Adipose tissue (tissue), 3 donors: ENCODE data around the gene CKAP2L. TPM values are rescaled to one million over a fixed set of nuclear protein-coding genes. Genes with fewer than 3 reads are reported as not detected.

Source experiments
- H3K27ac ChIP-seq: one replicate; pipeline ENCODE4 v1.5.1; 2013; ENCODE audit warnings: low read depth, low read length
- WGBS, 3 donors: extraction: QIAGEN DNeasy Blood & Tissue Kit; methylation state at CpG; one replicate each; pipeline ENCODE4 v1.1.7; 2013; 5-methylcytosine and 5-hydroxymethylcytosine counted together
- polyA plus RNA-seq, 3 donors: library from polyadenylated mRNA; stranded (reverse); fragments of 200-250 nt; gene quantifications; one replicate each; pipeline ENCODE4 v1.2.3, GENCODE V29; 2013
- donor health status: healthy with polysubstance abuse.
- donor health status: Bipolar disorder and iron deficiency.
- donor health status: healthy.

CKAP2L gene
- polyA plus RNA-seq, 3 donors: 0.05 to 0.16 TPM; not detected in 1

DNA sequence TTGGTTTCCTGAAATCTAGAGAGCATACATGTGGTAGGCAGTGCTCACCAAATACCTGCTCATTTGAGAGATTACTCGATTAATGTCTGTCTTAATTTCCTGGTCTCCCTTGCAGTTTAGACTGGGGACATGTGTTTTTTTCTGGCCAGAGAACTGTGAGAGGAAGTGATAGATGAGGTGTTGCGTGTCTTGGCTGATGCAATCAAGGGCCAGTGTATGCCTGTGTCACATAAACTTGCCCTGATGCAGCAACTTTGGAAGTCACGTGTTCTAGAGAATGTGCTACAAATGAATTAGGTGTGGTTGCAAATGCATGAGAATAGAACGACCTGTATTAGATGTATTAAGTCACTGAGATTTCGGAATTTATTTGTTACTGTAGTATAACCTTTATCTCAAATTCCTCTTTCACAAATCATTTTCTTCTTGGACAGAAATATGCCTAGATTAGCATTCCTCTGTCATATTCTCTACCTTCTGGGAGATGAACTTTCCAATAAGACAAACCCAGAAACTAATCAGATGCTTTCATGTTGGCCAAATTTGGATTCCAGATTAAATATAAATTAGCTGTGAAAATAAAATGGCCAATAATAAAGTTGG lies 29.8 kb upstream of the CKAP2L start:
- no peak overlapping the region for H3K27ac ChIP-seq
- 20 to 53% (median 25%) methylated on average over 5 of the region's 5 CpGs for WGBS, 3 donors

DNA sequence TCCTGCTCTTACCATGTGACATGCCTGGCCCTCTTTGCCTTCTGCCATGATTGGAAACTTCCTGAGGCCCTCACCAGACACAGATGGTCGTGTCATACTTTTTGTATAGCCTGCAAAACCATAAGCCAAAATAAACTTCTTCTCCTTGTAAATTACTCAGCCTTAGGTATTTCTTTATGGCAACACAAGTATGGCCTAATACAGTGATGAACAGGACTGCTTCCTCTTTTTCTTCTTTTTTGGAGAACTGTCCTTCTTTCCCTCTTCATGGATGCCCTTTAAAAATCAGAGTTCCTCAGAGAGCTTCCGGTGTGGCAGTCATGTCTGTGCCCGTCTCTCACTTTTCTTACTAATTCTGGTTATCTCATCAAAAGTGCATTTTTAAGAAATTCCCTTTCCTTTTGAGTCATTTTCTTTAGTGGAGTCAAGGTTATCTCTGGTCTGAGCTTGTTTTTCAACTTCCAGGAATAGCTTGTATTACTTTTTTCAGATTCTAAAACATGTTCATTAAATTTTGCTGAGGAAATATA lies 29.1 kb upstream of the CKAP2L start:
- H3K27ac ChIP-seq: no peak overlapping the region
- WGBS, 3 donors: 35 to 75% (median 55%) methylated on average over 3 of the region's 3 CpGs

DNA sequence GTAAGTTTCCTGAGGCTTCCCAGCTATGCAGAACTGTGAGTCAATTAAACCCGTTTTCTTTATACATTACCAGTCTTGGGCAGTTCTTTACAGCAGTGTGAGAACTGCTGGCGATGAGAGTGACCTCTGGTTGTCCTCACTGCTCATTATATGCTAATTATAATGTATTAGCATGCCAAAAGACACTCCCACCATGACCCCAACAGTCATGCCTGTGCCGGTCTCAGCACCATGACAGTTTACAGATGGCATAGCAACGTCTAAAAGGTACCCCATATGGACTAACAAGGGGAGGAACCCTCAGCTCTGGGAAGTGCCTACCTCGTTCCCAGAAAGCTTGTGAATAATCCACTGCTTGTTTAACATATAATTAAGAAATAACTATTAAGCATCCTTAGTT lies 28.0 kb upstream of the CKAP2L start:
- 82 to 87% (median 82%) methylated on average over 5 of the region's 5 CpGs for WGBS, 3 donors
- no peak overlapping the region for H3K27ac ChIP-seq

DNA sequence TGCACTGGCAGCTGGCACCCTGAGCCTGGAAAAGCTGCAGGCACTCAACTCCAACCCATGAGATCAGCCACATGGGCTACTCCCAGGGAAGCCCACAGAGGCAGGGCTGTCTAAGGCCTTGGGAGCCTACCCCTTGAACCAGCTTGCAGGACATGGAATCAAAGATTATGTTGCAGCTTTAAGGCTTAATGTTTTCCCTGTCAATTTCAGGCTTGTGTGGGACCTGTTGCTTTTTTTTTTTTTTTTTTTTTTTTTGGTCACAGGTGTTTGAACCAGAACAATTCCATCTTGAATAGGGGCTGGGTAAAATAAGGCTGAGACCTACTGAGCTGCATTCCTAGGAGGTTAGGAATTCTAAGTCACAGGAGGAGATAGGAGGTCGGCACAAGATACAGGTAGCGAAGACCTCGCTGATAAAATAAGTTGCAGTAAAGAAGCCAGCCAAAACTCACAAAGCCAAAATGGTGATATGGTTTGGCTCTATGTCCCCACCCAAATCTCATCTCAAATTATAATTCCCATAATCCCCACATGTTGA lies 27.4 kb upstream of the CKAP2L start:
- no peak overlapping the region for H3K27ac ChIP-seq
- 95 to 99% (median 97%) methylated on average over 3 of the region's 3 CpGs for WGBS, 3 donors

DNA sequence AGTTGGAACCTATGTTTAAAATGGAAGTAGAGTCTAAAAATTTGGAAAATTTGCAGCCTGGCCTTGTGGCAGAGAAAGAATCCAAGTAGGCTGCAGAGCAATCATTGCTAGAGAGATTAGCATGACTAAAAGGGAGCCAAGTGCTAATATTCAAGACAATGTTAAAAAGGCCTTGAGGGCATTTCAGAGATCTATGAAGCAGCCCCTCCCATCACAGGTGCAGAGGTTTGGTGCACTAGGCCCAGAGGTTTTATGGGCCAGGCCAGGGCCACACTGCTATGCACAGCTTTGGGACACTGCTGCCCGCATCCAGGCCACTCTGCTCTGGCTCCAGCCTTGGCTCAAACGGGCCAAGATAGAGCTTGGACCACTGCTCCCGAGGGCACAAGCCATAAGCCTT lies 26.6 kb upstream of the CKAP2L start:
- no peak overlapping the region for H3K27ac ChIP-seq
- WGBS, 3 donors: 94 to 99% (median 96%) methylated on average over 3 of the region's 3 CpGs

DNA sequence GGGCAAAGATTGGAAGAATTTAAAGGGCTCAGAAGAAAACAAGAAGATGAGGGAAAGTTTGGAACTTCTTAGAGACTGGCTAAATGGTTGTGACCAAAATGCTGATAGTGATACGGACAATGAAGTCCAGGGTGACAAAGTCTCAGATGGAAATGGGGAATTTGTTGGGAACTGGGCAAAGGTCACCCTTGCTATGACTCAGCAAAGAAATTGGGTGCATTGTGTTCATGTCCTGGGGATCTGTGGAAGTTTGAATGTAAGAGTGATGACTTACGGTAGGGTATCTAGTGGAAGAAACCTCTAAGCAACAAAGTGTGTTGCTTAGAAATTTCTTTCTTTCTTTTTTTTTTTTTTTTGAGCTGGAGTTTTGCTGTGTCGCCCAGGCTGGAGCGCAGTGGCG lies 25.9 kb upstream of the CKAP2L start:
- WGBS, 3 donors: 85 to 91% (median 89%) methylated on average over 5 of the region's 5 CpGs
- no peak overlapping the region for H3K27ac ChIP-seq

DNA sequence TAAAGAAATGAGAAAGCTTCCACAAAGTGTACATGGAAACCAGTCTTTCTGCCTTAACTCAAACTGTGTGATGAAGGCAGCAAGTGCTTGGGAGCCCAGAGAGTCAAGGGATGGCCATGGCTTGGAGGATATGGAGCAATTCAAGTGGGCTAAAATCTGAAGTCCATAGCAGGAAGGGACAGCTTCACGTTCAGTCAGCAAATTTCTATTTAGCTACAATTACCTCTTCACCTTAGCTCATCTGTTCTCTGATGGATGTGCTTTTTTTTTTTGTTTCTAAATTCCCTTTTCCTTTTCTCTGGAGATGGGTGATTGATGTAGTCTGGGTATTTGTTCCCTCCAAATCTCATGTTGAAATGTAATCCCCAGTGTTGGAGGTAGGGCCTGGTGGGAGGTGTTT lies 24.8 kb upstream of the CKAP2L start:
- 84 to 95% (median 91%) methylated on average over 1 of the region's 1 CpG for WGBS, 3 donors
- no peak overlapping the region for H3K27ac ChIP-seq

DNA sequence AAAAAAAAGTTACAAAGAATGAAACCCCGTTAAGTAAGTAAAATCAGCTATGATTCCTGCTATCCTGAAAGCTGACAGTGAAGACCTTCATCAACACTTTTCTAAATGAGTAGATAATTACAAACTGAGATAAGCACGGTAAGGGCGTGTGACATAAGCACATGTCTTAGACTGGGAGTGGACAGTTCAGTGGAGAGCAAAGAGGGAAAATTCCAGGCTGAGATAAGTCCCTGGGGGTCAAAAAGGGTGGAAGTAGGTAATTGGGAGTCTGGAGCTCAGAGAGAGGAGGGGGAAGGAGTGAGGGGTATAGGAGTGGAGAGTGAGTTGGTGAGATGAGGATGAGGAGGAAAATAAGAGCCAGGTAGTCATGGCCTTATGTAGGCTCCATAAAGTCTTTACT lies 24.2 kb upstream of the CKAP2L start:
- H3K27ac ChIP-seq: no peak overlapping the region
- 76 to 85% (median 85%) methylated on average over 3 of the region's 3 CpGs for WGBS, 3 donors

DNA sequence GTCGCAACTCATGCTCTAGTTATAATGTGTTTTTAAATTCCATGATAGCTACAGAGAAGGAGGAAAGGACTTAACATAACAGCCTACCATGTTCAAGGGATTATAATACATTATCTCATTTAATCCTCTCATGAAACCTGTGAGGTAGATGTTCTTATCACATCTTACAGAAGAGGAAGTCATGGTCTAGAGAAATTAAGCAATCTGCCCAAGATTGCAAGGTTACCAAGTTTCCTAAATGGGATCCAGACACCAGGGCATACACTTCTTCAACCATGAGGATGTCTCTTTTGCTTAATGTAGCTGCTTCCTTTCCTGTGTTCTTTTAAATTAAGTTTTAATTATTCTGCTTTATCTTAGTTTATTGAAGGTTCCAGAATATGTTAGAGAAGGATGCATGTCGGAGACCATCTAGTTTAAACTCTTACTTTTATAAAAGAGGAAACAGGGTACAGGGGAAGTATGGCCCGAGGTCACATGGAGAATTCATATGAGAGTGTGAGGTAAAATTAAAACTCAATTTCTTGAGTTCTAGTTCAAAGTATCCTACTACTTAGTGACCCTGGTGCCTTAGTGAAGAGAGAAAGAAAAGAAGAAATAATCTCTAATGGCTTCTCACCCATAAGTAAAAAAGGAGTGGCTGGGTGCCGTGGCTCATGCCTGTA lies 23.5 kb upstream of the CKAP2L start:
- H3K27ac ChIP-seq: no peak overlapping the region
- 66 to 91% (median 71%) methylated on average over 4 of the region's 4 CpGs for WGBS, 3 donors

DNA sequence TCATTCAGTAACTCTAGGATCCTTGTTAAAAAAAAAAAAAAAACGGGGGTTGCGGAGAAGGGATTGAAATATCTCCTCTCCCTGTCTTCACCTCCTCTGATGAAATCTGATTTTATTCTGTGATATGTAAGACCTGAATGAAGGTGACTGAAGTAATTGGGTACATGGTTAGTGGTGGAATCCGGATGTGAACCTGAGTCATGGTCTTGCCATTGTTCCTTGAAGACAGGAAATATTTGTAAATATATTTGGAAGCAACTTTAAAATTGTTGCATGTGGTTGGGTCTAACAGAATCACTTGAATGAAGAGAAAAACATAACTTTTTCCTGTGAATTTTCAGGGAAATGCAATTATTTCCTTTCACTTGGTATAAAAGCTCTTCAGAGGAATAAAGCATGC lies 22.9 kb upstream of the CKAP2L start:
- H3K27ac ChIP-seq: no peak overlapping the region
- 52 to 88% (median 54%) methylated on average over 3 of the region's 3 CpGs for WGBS, 3 donors

DNA sequence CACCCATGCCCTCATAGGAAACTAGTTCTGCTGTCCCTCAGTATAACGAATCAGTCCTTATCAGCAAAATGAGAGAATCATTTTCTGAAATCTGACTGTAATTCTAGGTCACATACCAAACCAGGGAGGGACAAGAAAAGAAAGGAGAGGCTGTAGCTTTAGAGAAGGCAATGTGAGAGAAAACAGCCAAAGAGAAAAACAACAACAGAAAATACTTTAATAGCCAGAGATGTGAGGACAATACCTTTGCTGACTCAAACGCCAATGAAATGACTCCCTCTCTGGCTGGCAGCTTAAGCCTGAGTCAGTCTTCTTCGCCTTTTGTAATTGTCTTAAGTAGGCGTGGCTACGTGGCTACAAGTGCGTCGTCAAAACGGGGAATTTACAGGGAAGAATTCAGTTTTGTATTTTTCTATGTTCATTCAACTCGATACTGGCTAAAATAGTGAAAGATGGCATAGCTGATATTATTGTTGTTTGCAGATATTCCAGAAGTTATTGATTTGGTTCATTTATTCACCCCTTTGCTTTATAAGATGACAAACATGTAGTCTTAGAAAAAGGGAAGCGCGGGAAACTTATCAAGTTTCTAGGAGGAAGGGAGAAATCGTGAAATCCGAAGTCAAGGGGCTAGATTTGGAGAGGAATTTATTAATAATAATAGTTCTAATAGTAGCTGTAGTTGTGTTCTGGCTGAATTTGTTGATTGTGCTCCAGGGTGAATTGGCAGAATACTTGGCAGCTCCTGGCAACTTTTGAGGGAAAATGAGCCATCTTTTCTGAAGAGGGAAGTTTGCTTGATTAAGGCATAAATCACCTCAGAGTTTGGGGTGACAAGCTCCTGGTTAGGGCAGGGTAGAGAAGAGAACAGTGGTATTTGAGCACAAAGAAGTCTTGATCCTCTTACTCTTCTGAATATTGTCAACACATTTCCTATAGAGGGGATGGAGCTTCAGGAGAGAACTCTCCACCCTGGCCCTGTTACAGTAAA lies 20.1 kb upstream of the CKAP2L start, which contains the start of gene IL1A:
Gene IL1A (minus strand): TSS at position 295 of the 991 bp plus-strand sequence. CDS start 723 bp downstream, outside the sequence.
- 37 to 48% (median 47%) methylated on average over 13 of the region's 13 CpGs for WGBS, 3 donors
- H3K27ac ChIP-seq: no peak within 1 kb of the TSS

DNA sequence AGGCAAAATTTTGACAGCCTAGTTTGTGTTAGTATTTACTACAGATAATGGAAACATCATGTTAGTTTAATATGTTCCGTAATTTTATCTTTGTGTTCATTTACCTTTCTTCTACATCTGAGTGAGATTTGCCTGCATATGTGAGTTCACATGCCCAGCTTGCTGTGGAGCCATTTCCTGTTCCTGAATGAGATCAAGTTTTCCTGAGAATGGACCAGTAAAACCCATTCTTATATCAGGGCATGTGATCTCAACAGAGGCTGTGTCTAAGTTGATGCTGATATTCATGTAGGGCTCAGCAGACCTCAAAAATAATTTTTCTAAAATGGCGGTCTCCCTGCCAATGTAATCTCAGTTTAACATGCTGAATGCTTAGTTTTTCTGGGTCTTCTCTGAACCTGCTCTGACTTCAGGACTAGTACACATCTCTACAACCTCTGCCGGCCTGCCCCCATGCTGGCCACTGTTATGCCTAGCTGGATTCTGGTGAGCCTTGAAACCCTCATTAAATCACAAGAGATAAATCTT lies 18.8 kb upstream of the CKAP2L start:
- WGBS, 3 donors: 82 to 96% (median 89%) methylated on average over 3 of the region's 3 CpGs
- H3K27ac ChIP-seq: no peak overlapping the region

DNA sequence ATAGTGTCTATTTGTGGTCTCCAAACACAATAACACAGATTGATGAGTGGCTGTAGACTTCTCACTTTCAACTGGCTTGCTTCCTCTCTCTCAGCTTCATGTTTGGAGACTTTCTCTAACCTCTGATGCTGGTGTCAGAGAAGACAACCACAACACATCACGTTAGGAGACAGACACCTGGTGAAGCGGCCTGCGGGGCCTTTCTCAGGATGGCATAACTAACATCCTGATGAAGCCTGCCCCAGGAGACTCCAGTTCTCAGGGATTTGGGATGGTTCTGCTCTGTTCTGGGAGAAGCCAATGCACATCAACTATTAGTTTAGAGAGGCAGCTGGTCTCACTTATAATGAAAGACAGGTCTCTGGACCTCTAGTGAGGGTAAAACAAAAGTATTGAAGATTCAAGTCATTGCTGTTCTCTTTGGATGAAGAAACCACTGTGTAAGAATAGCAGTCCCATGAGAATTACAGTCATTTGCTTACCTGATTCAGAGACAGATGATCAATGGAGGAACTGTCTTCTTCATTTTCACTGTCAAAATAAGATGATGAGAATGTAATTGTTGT lies 17.9 kb upstream of the CKAP2L start:
- 76 to 89% (median 88%) methylated on average over 3 of the region's 3 CpGs for WGBS, 3 donors
- no peak overlapping the region for H3K27ac ChIP-seq

DNA sequence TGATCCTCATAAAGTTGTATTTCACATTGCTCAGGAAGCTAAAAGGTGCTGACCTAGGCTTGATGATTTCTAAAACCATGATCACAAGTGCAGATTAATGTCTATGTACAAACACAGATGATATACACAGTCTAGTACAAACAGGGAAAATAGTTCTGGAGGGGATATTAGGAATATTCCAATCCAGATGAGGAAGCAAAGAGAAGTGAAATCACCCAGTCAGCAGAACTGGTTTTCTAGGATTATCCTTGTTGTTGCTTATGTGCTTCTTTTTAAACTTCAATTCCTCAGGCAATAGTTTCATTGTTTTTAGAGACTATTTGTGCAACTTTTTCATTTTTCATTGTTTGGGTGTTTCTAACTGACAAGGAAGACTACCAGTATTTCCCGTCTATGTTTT lies 15.2 kb upstream of the CKAP2L start:
- 92 to 97% (median 93%) methylated on average over 1 of the region's 1 CpG for WGBS, 3 donors

DNA sequence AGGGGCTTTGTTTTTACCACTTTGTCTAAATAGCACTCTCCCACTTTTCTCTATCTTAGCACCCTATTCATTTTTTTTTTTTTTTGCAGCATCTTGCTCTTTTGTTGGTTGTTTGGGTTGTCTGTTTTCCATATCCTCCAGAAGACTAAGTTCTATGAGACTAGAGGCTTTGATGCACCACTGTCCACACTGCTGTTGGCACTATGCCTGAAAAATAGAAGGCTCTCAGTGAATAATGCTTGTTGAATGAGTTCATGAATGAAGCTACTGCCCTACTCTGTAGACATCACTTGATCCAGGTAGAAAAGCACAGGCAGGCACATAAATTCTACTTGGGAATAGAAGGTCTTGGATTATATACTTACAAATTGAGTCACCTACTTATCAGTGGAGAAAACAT lies 12.6 kb upstream of the CKAP2L start:
- no peak overlapping the region for H3K27ac ChIP-seq

More for the DNA sequence above, 15.2 kb upstream of the CKAP2L start:
- H3K27ac ChIP-seq: no peak overlapping the region

DNA sequence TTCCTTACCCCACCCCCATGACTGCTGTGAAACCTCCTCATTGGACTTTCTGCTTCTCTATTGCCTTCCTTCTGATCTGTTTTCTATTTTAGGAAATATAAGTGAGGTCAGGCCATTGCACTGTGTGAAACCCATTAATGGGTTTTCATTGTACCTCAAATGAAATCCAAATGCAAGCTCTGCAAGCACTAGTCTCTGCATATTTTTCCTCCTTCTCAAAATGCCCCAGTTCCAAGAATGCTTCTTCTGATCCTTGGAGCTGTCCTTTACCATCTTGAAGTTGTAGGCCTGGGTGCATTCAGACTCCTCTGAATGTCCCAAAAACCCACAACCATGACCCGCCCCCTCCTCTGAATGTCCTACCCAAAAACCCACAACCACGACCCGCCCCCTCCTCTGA lies 11.7 kb upstream of the CKAP2L start:
- WGBS, 3 donors: 48 to 88% (median 70%) methylated on average over 1 to 3 of the region's 3 CpGs
- no peak overlapping the region for H3K27ac ChIP-seq

DNA sequence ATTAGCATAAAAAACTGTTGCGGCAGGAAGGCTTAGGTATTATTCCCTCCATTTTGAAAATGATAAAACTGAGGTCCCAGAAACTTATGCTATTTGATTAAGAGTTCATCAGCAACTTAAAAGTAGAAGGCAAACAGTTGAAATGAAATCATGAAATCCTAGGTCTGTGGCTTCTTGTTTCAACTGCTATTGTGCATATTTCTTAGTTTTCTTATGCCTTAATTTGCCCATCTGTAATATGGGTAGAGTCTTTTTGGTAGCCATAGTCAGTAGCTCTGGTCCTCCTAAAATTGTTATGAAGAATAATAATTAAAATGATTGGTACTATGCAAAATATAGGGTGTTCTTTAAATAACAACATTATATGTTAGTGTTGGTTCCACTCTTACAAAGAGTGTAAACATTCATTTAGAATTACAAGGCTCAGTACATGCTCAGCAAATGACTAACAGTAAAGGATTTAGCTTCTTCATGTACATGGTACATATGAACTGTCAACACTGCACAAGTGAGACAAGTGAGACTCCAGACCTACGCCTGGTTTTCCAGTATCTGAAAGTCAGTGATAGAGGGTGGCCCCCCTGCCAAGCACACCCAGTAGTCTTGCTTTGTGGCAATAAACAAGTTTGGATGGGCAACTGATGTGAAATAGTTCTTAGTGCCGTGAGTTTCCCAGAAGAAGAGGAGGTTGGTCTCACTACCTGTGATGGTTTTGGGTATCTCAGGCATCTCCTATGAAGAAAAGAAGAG lies 10.3 kb upstream of the CKAP2L start:
- no peak overlapping the region for H3K27ac ChIP-seq
- WGBS, 3 donors: 92 to 97% (median 96%) methylated on average over 3 of the region's 3 CpGs
